ENCODE measurements around the gene FOXO3. TPM values are rescaled to one million over a fixed set of nuclear protein-coding genes. Genes with fewer than 3 reads are reported as not detected.

FOXO3 gene
- total RNA-seq, 4 donors from 2014 or later: 133 to 151 (median 148) TPM

- no peak for TF ChIP-seq CTCF (IDR thresholded peaks at IDR 0.05; ENCODE audit: low read depth)
Observed at GRCh38 chr6:108714101-108714765, 153.5 kb downstream of the FOXO3 start.

DNA sequence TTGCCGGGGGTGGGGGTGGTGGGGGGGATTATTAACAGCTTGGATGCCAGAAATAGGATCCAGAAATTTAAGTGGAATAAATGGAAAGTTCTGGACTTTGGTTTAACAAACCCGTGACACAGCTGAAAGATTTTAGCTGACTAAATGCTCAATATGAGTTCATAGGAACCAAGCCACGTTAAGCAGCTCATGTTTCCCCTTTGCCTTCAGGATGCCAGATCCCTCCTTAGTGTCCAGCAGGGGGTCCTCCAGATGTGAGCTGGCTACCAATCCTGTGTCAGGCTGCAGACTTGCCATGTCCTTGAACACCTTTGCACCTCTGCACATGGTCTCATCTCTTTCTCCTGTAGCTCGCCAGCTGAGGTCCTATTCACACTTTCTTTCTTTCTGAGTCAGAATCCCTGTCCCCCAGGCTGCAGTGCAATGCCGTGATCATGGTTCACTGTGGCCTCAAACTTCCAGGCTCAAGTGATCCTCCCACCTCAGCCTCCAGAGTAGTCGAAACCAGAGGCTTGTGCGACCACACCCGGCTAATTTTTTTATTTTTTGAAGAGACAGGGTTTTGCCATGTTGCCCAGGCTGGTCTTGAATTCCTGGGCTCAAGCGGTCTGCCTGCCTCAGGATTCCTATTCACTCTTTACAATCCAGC is 154.2 kb downstream of the FOXO3 start:
- TF ChIP-seq CTCF (IDR thresholded peaks at IDR 0.05; ENCODE audit: low read depth): no peak

GRCh38 chr6:108715832-108716231 is 155.1 kb downstream of the FOXO3 start:
- TF ChIP-seq CTCF (IDR thresholded peaks at IDR 0.05; ENCODE audit: low read depth): no peak

GRCh38 chr6:108716801-108717791 is 156.4 kb downstream of the FOXO3 start:
- no peak for TF ChIP-seq CTCF (IDR thresholded peaks at IDR 0.05; ENCODE audit: low read depth)

DNA sequence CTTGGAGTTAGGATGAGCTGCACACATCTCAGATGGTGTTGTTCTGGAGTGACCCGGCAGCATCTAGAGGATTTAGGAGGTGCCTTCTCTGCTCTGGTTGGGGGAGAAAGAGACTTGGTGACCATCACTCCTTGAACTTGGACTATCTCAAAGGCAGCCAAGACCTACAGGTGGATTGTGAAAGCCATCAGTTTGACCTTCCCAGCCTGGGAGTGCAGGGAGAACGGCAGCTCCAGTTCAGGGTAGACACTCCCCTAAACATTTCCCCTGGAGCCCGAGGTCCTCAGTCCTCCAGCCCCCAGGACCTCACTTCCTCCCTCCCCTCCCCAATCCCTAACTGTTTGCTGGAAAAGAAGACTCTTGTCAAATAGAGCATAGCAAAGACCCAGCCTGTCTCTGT is 158.8 kb downstream of the FOXO3 start:
- TF ChIP-seq CTCF (IDR thresholded peaks at IDR 0.05; ENCODE audit: low read depth): no peak

GRCh38 chr6:108720827-108721226 is 160.1 kb downstream of the FOXO3 start:
- no peak for TF ChIP-seq CTCF (IDR thresholded peaks at IDR 0.05; ENCODE audit: low read depth)

- no peak for TF ChIP-seq CTCF (IDR thresholded peaks at IDR 0.05; ENCODE audit: low read depth)
Observed at GRCh38 chr6:108721286-108721685, 160.6 kb downstream of the FOXO3 start.
